Measurements from ENCODE around the gene AGBL4.
A peak's percentile ranks its signal among the peaks of the same experiment; 100 is the strongest.

Gene AGBL4

DNA sequence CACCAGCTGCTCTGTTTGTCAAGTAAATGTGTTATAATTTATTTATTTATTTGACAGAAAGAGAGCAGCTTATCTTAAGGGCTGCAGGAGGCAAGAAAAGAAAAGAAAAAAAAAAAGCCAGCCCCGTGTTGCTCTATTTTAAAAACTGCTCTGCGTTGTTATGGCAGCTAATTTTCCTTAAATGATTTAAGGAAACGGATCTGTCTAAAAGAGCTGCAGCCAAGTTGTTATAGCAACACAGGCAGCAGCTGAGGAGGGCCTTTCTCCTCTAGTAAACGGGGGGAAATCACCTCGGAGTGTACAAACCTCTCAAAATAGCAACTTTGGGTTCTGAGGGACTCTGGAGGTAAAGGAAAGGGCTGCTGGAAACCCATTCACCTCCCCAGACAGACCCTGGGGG is 1396.3 kb downstream of the AGBL4 start:
- no peak for TF ChIP-seq Cebpa-rat (IDR thresholded peaks at IDR 0.05)
- peak overlapping the region in 10 of 11 experiments; percentile 10 to 80 (median 51); a peak in 19 of 22 replicates for H3K4me2 ChIP-seq

GRCh38 chr1:48619539-48619938 is 1404.2 kb downstream of the AGBL4 start:
- H3K4me2 ChIP-seq, result peak overlapping the region; percentile 45 to 97 (median 93); a peak in 21 of 22 replicates

More for the DNA sequence above, 1396.3 kb downstream of the AGBL4 start:
- H3K9ac ChIP-seq, result peak overlapping the region in 5 of 11 experiments; percentile 2 to 28 (median 24); a peak in 6 of 22 replicates
- H3K4me1 ChIP-seq, result peaks cover 0 to 97% (median 84%) of the 10 kb centered on the region in 10 experiments; a peak in 17 of 20 replicates
- H3K4me3 ChIP-seq, result no peak overlapping the region
- no peaks in the 10 kb centered on the region for H3K9me3 ChIP-seq (replicated peaks in 1 of 11)
- H3K36me3 ChIP-seq, result no peaks in the 10 kb centered on the region
- peak overlapping the region in 5 of 11 experiments; percentile 2 to 40 (median 28); a peak in 4 of 22 replicates for H3K27ac ChIP-seq
- H3K27me3 ChIP-seq, result no peaks in the 10 kb centered on the region
- H4K20me1 ChIP-seq, result no peaks in the 10 kb centered on the region

DNA sequence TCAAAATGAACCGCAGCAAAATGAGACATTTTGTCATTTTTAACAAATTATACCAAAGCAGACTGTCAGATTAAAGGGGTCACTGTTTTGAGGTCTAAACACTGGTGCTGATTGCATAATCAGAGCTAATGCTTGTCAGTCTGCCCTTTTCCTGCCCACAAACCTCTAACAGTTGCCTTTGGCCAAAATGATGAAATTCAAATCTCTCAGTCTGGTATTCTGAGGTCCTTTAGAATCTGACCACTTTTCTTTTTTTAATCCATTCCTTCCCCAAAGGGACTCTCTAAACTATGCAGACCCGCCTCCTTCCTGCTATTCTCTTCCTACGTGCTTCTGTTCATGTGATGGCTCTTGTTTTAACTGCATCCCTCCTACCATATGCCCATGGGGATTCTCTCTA is 1406.5 kb downstream of the AGBL4 start:
- H3K4me2 ChIP-seq, result peak overlapping the region; percentile 73 to 97 (median 93)
- H3K27me3 ChIP-seq, result no peaks in the 10 kb centered on the region
- H4K20me1 ChIP-seq, result no peaks in the 10 kb centered on the region
- peaks cover 57 to 98% (median 83%) of the 10 kb centered on the region in 10 experiments for H3K4me1 ChIP-seq
- H3K36me3 ChIP-seq, result no peaks in the 10 kb centered on the region
- no peaks in the 10 kb centered on the region for H3K9me3 ChIP-seq (replicated peaks in 1 of 11)
- peak overlapping the region in 10 of 11 experiments; percentile 23 to 84 (median 82); a peak in 18 of 22 replicates for H3K9ac ChIP-seq
- TF ChIP-seq Cebpa-rat (IDR thresholded peaks at IDR 0.05), result peak in 9 of 11 experiments; percentile 11 to 96 (median 88); a peak in 16 of 22 replicates
- peak overlapping the region in 8 of 10 experiments; percentile 26 to 55 (median 42); a peak in 13 of 20 replicates for H3K4me3 ChIP-seq
- peak overlapping the region in 10 of 11 experiments; percentile 53 to 98 (median 95); a peak in 19 of 22 replicates for H3K27ac ChIP-seq

More at GRCh38 chr1:48619539-48619938, 1404.2 kb downstream of the AGBL4 start:
- peak overlapping the region in 7 of 11 experiments; percentile 1 to 84 (median 20); a peak in 9 of 22 replicates for H3K9ac ChIP-seq
- peak overlapping the region in 8 of 11 experiments; percentile 94 to 98 (median 96); a peak in 16 of 22 replicates for H3K27ac ChIP-seq
- no peak for TF ChIP-seq Cebpa-rat (IDR thresholded peaks at IDR 0.05)
- no peak overlapping the region for H3K4me3 ChIP-seq
- no peaks in the 10 kb centered on the region for H4K20me1 ChIP-seq
- H3K36me3 ChIP-seq, result no peaks in the 10 kb centered on the region
- no peaks in the 10 kb centered on the region for H3K27me3 ChIP-seq
- H3K9me3 ChIP-seq (replicated peaks in 1 of 11), result no peaks in the 10 kb centered on the region
- peaks cover 56 to 93% (median 85%) of the 10 kb centered on the region in 10 experiments for H3K4me1 ChIP-seq

GRCh38 chr1:48616710-48617109 is 1407.0 kb downstream of the AGBL4 start:
- H4K20me1 ChIP-seq, result no peaks in the 10 kb centered on the region
- H3K27ac ChIP-seq, result peak overlapping the region in 10 of 11 experiments; percentile 53 to 98 (median 95); a peak in 19 of 22 replicates
- H3K4me1 ChIP-seq, result peaks cover 62 to 98% (median 84%) of the 10 kb centered on the region in 10 experiments
- no peaks in the 10 kb centered on the region for H3K36me3 ChIP-seq
- H3K4me3 ChIP-seq, result peak overlapping the region in 6 of 10 experiments; percentile 31 to 55 (median 42); a peak in 6 of 20 replicates
- no peaks in the 10 kb centered on the region for H3K27me3 ChIP-seq
- H3K4me2 ChIP-seq, result peak overlapping the region; percentile 73 to 97 (median 93)
- peak in 2 of 11 experiments; percentile 34 to 74; a peak in 2 of 22 replicates for TF ChIP-seq Cebpa-rat (IDR thresholded peaks at IDR 0.05)
- H3K9ac ChIP-seq, result peak overlapping the region in 9 of 11 experiments; percentile 59 to 84 (median 82); a peak in 19 of 22 replicates
- no peaks in the 10 kb centered on the region for H3K9me3 ChIP-seq (replicated peaks in 1 of 11)

GRCh38 chr1:48611841-48612240 is 1411.9 kb downstream of the AGBL4 start:
- H3K27ac ChIP-seq, result peak overlapping the region in 6 of 11 experiments; percentile 3 to 59 (median 35); a peak in 8 of 22 replicates
- H3K4me2 ChIP-seq, result peak overlapping the region in 10 of 11 experiments; percentile 3 to 61 (median 42); a peak in 19 of 22 replicates
- H3K9ac ChIP-seq, result peak overlapping the region in 1 of 11 experiments; percentile 21; a peak in 1 of 22 replicates
- no peak for TF ChIP-seq Cebpa-rat (IDR thresholded peaks at IDR 0.05)
- H4K20me1 ChIP-seq, result no peaks in the 10 kb centered on the region
- no peak overlapping the region for H3K4me3 ChIP-seq
- no peaks in the 10 kb centered on the region for H3K36me3 ChIP-seq
- H3K4me1 ChIP-seq, result peaks cover 31 to 70% (median 60%) of the 10 kb centered on the region in 10 experiments
- no peaks in the 10 kb centered on the region for H3K27me3 ChIP-seq
- no peaks in the 10 kb centered on the region for H3K9me3 ChIP-seq (replicated peaks in 1 of 11)

DNA sequence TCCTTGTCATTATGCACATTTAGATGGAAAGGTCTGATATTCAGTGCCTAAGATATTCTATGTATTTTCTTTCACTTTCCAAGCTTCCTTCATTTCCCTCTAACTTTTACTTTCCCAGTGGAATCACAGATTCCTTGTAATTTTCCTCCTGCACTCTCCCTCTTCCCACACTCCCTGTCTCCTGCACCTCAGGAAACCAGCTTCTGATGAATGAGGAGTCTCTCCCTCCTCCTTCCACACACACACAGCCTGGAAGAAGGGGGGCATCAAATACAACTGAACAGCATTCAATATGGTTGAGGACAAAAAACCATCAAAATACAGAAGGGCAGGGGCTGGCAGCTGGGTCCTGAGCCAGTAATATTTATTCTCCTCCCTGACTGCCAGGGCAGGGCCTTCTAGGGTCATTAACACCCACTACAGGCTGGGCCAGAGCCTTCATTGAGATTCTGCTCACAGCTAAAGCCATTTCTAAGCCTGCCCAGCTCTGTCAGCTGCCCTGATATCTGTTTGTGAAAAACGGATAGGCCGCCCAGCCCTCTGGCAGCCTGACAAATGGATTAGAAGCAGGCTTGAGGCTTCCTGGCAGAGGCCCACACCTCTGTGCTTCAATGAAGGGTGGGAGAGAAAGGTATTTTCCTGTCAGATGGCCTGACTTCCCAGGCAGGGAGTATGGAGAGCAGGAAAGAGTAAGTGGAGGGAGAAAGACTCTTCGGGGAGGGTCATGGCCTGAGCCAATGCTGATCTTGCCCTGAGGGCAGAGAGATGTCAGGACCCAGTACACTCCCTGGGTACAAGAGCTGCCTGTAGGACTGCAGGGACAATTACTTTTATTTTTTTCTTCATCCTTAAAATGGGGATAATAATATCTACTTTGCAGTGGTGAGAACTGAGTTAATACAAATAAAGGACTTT is 1412.9 kb downstream of the AGBL4 start:
- H3K9me3 ChIP-seq (replicated peaks in 1 of 11), result no peaks in the 10 kb centered on the region
- peak overlapping the region in 7 of 11 experiments; percentile 6 to 59 (median 43); a peak in 13 of 22 replicates for H3K27ac ChIP-seq
- TF ChIP-seq Cebpa-rat (IDR thresholded peaks at IDR 0.05), result no peak

GRCh38 chr1:48608882-48609281 is 1414.9 kb downstream of the AGBL4 start:
- no peaks in the 10 kb centered on the region for H3K36me3 ChIP-seq
- peaks cover 10 to 41% (median 31%) of the 10 kb centered on the region in 10 experiments; a peak in 19 of 20 replicates for H3K4me1 ChIP-seq
- TF ChIP-seq Cebpa-rat (IDR thresholded peaks at IDR 0.05), result no peak
- H3K27me3 ChIP-seq, result no peaks in the 10 kb centered on the region
- H3K4me3 ChIP-seq, result no peak overlapping the region
- no peaks in the 10 kb centered on the region for H3K9me3 ChIP-seq (replicated peaks in 1 of 11)
- no peak overlapping the region for H3K4me2 ChIP-seq
- H4K20me1 ChIP-seq, result no peaks in the 10 kb centered on the region
- no peak overlapping the region for H3K9ac ChIP-seq
- no peak overlapping the region for H3K27ac ChIP-seq

More for the DNA sequence above, 1412.9 kb downstream of the AGBL4 start:
- 0 out of 22 replicates have a peak overlapping the region, but pooled peaks of 1 of the 11 experiments have one; percentile 11 for H3K9ac ChIP-seq
- no peaks in the 10 kb centered on the region for H3K27me3 ChIP-seq
- peak overlapping the region in 9 of 11 experiments; percentile 28 to 61 (median 39); a peak in 12 of 22 replicates for H3K4me2 ChIP-seq
- no peak overlapping the region for H3K4me3 ChIP-seq
- H3K4me1 ChIP-seq, result peaks cover 22 to 61% (median 51%) of the 10 kb centered on the region in 10 experiments
- H4K20me1 ChIP-seq, result no peaks in the 10 kb centered on the region
- no peaks in the 10 kb centered on the region for H3K36me3 ChIP-seq

DNA sequence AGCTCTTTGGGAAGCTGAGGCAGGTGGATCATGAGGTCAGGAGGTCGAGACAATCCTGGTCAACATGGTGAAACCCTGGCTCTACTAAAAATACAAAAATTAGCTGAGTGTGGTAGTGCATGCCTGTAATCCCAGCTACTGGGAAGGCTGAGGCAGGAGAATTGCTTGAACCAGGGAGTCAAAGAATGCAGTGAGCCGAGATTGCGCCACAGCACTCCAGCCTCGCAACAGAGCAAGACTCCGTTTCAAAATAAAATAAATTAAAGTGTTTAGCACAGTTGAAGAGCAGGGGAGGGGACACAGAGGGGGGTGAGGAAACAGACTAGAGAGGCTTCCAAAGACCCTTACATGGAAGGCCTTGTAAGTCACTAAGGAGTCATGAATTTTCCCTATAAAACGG is 1420.5 kb downstream of the AGBL4 start:
- no peak overlapping the region for H3K27ac ChIP-seq
- no peaks in the 10 kb centered on the region for H3K36me3 ChIP-seq

More for the DNA sequence above, 1420.5 kb downstream of the AGBL4 start:
- Histone ChIP-seq H3K9ac (no peak overlapping the region), H3K27me3 (no peaks in the 10 kb centered on the region), H3K9me3 (replicated peaks in 1 of 11) (no peaks in the 10 kb centered on the region), H3K4me1 (peaks cover 0 to 21% (median 6%) of the 10 kb centered on the region in 10 experiments; a peak in 9 of 20 replicates), H3K4me3 (no peak overlapping the region), H3K4me2 (peak overlapping the region in 4 of 11 experiments; percentile 3 to 26 (median 12); a peak in 3 of 22 replicates), H4K20me1 (no peaks in the 10 kb centered on the region)
- no peak for TF ChIP-seq Cebpa-rat (IDR thresholded peaks at IDR 0.05)

Measured in BLaER1 treated with 17β-estradiol and CSF1 and Interleukin-3, amounts not matched to agents 10 nM and 100 nM (cell line).